ENCODE measurements around the gene XPOT.
"Not testable (repeated sequence)": the region's sequence is repeated elsewhere in the genome, so short reads cannot be mapped to it uniquely, and the experiment has no call there.

The XPOT gene

GRCh38 chr12:64403707-64404469, at the start of gene XPOT:
Gene XPOT (plus strand): TSS chr12:64404392. CDS start chr12:64410036, 5,644 bp downstream.
- peak; percentile 48 to 89 (median 65) for DNase-seq (ENCODE audit: low read depth in 2 of 3, low spot score in 2 of 3)

- not testable (repeated sequence) for DNase-seq (ENCODE audit: low read depth in 2 of 3, low spot score in 2 of 3)
Measured at GRCh38 chr12:64356209-64356608, 48.0 kb upstream of the XPOT start.

- DNase-seq (ENCODE audit: low read depth in 2 of 3, low spot score in 2 of 3): not testable (repeated sequence)
Measured at GRCh38 chr12:64361173-64361572, 43.0 kb upstream of the XPOT start.

- no peak for DNase-seq (ENCODE audit: low read depth in 2 of 3, low spot score in 2 of 3)
Measured at GRCh38 chr12:64362721-64363305, 41.4 kb upstream of the XPOT start.

GRCh38 chr12:64383675-64384074, 20.5 kb upstream of the XPOT start:
- no peak for DNase-seq (ENCODE audit: low read depth in 2 of 3, low spot score in 2 of 3)

- DNase-seq (ENCODE audit: low read depth in 2 of 3, low spot score in 2 of 3): no peak
Measured at GRCh38 chr12:64385019-64385418, 19.2 kb upstream of the XPOT start.

GRCh38 chr12:64385468-64385867, 18.7 kb upstream of the XPOT start:
- no peak for DNase-seq (ENCODE audit: low read depth in 2 of 3, low spot score in 2 of 3)

GRCh38 chr12:64387197-64387816, 16.9 kb upstream of the XPOT start:
- DNase-seq (ENCODE audit: low read depth in 2 of 3, low spot score in 2 of 3): no peak

- no peak for DNase-seq (ENCODE audit: low read depth in 2 of 3, low spot score in 2 of 3)
Measured at GRCh38 chr12:64389154-64389553, 15.0 kb upstream of the XPOT start.

GRCh38 chr12:64390275-64390851, 13.8 kb upstream of the XPOT start, which contains the start of gene C12orf56:
Gene C12orf56 (minus strand): TSS chr12:64390758. CDS start chr12:64390565, 193 bp downstream.
- DNase-seq (ENCODE audit: low read depth in 2 of 3, low spot score in 2 of 3): no peak

GRCh38 chr12:64392221-64392620, 12.0 kb upstream of the XPOT start:
- DNase-seq (ENCODE audit: low read depth in 2 of 3, low spot score in 2 of 3): no peak

- no peak for DNase-seq (ENCODE audit: low read depth in 2 of 3, low spot score in 2 of 3)
Measured at GRCh38 chr12:64395739-64396138, 8.5 kb upstream of the XPOT start.

GRCh38 chr12:64400041-64400440, 4.2 kb upstream of the XPOT start:
- no peak for DNase-seq (ENCODE audit: low read depth in 2 of 3, low spot score in 2 of 3)

GRCh38 chr12:64402181-64402580, 2.0 kb upstream of the XPOT start:
- no peak for DNase-seq (ENCODE audit: low read depth in 2 of 3, low spot score in 2 of 3)

- DNase-seq (ENCODE audit: low read depth in 2 of 3, low spot score in 2 of 3): peak; percentile 52 to 56 (median 54)
Measured at GRCh38 chr12:64404470-64405256, 471 bp downstream of the XPOT start.

GRCh38 chr12:64407342-64408223, 3.4 kb downstream of the XPOT start:
- no peak for DNase-seq (ENCODE audit: low read depth in 2 of 3, low spot score in 2 of 3)

GRCh38 chr12:64411427-64411826, 7.2 kb downstream of the XPOT start:
- no peak for DNase-seq (ENCODE audit: low read depth in 2 of 3, low spot score in 2 of 3)

- DNase-seq (ENCODE audit: low read depth in 2 of 3, low spot score in 2 of 3): no peak
Measured at GRCh38 chr12:64412459-64412858, 8.3 kb downstream of the XPOT start.

- no peak for DNase-seq (ENCODE audit: low read depth in 2 of 3, low spot score in 2 of 3)
Measured at GRCh38 chr12:64413884-64414283, 9.7 kb downstream of the XPOT start.

GRCh38 chr12:64418209-64418608, 14.0 kb downstream of the XPOT start:
- DNase-seq (ENCODE audit: low read depth in 2 of 3, low spot score in 2 of 3): no peak
